ENCODE results near the gene DCTPP1. TPM values are rescaled to one million over a fixed set of nuclear protein-coding genes. Genes with fewer than 3 reads are reported as not detected.
A peak's percentile ranks its signal among the peaks of the same experiment; 100 is the strongest.

Gene DCTPP1
- total RNA-seq, 1 experiment from 2014 or later = 111 TPM

- intact Hi-C loops (cut with micrococcal nuclease; ENCODE audit: unreplicated experiment) = no loop called here
- Histone ChIP-seq H3K9me3 (ENCODE audit: low read depth, low read length, poor library complexity, severe bottlenecking) (no peaks in the 10 kb centered on the region), H3K4me3 (ENCODE audit: low read depth, low read length, poor library complexity, severe bottlenecking) (no peak overlapping the region), H3K27ac (ENCODE audit: low read depth, low read length, poor library complexity, severe bottlenecking) (no peak overlapping the region), H3K4me1 (ENCODE audit: insufficient read depth, low read length, poor library complexity, severe bottlenecking) (peaks cover 6% of the 10 kb centered on the region), H3K27me3 (replicated peaks; ENCODE audit: insufficient read depth, low read depth, low read length, poor library complexity) (no peaks in the 10 kb centered on the region), H3K36me3 (ENCODE audit: insufficient read depth, low read length, poor library complexity, severe bottlenecking) (no peaks in the 10 kb centered on the region)
- POLR2A ChIA-PET (ENCODE audit: low non-redundant PET) = no interaction called here
- no peak for DNase-seq (ENCODE audit: low spot score)
- CTCF ChIA-PET = no interaction called here
- TF ChIP-seq EZH2 (IDR thresholded peaks at IDR 0.05; ENCODE audit: borderline replicate concordance, low read depth, low read length, poor library complexity, severe bottlenecking) (no peak), CTCF (conservative IDR thresholded peaks at IDR 0.05; ENCODE audit: low read depth, low read length) (no peak)
- no TSS peak for BruUV-seq (replicated peaks)
Measured at GRCh38 chr16:30380803-30381208, 49.0 kb downstream of the DCTPP1 start.

- CTCF ChIA-PET = no interaction called here
Measured at GRCh38 chr16:30380072-30380802, 49.6 kb downstream of the DCTPP1 start.

GRCh38 chr16:30379158-30379783, 50.6 kb downstream of the DCTPP1 start:
- no TSS peak for BruUV-seq (replicated peaks)
- ChIA-PET CTCF (interaction anchor here (0.6 kb wide), 1 partner anchor 236 kb away, joined by 3 read pairs; no protein-coding TSS in a partner anchor), POLR2A (ENCODE audit: low non-redundant PET) (no interaction called here)

More at GRCh38 chr16:30380072-30380802, 49.6 kb downstream of the DCTPP1 start:
- DNase-seq (ENCODE audit: low spot score) = no peak
- Histone ChIP-seq H3K27ac (ENCODE audit: low read depth, low read length, poor library complexity, severe bottlenecking) (no peak overlapping the region), H3K27me3 (replicated peaks; ENCODE audit: insufficient read depth, low read depth, low read length, poor library complexity) (no peaks in the 10 kb centered on the region), H3K4me3 (ENCODE audit: low read depth, low read length, poor library complexity, severe bottlenecking) (no peak overlapping the region), H3K9me3 (ENCODE audit: low read depth, low read length, poor library complexity, severe bottlenecking) (no peaks in the 10 kb centered on the region), H3K4me1 (ENCODE audit: insufficient read depth, low read length, poor library complexity, severe bottlenecking) (peaks cover 6% of the 10 kb centered on the region), H3K36me3 (ENCODE audit: insufficient read depth, low read length, poor library complexity, severe bottlenecking) (no peaks in the 10 kb centered on the region)
- BruUV-seq (replicated peaks) = no TSS peak
- TF ChIP-seq EZH2 (IDR thresholded peaks at IDR 0.05; ENCODE audit: borderline replicate concordance, low read depth, low read length, poor library complexity, severe bottlenecking) = no peak
- TF ChIP-seq CTCF (conservative IDR thresholded peaks at IDR 0.05; ENCODE audit: low read depth, low read length) = no peak
- POLR2A ChIA-PET (ENCODE audit: low non-redundant PET) = no interaction called here
- intact Hi-C loops (cut with micrococcal nuclease; ENCODE audit: unreplicated experiment) = no loop called here

More at GRCh38 chr16:30379158-30379783, 50.6 kb downstream of the DCTPP1 start:
- Histone ChIP-seq H3K9me3 (ENCODE audit: low read depth, low read length, poor library complexity, severe bottlenecking) (no peaks in the 10 kb centered on the region), H3K36me3 (ENCODE audit: insufficient read depth, low read length, poor library complexity, severe bottlenecking) (no peaks in the 10 kb centered on the region), H3K4me1 (ENCODE audit: insufficient read depth, low read length, poor library complexity, severe bottlenecking) (peaks cover 6% of the 10 kb centered on the region), H3K27me3 (replicated peaks; ENCODE audit: insufficient read depth, low read depth, low read length, poor library complexity) (no peaks in the 10 kb centered on the region), H3K4me3 (ENCODE audit: low read depth, low read length, poor library complexity, severe bottlenecking) (peak overlapping the region; percentile 88), H3K27ac (ENCODE audit: low read depth, low read length, poor library complexity, severe bottlenecking) (peak overlapping the region; percentile 41)
- intact Hi-C loops (cut with micrococcal nuclease; ENCODE audit: unreplicated experiment) = no loop called here
- no peak for DNase-seq (ENCODE audit: low spot score)
- TF ChIP-seq CTCF (conservative IDR thresholded peaks at IDR 0.05; ENCODE audit: low read depth, low read length) (no peak), EZH2 (IDR thresholded peaks at IDR 0.05; ENCODE audit: borderline replicate concordance, low read depth, low read length, poor library complexity, severe bottlenecking) (no peak)
